ENCODE measurements around the gene RNF149.

Gene RNF149

GRCh38 chr2:101258804-101259203, 49.7 kb downstream of the RNF149 start:
- no peak overlapping the region for H2BK15ac ChIP-seq (replicated peaks; ENCODE audit: low read depth)
- WGBS (ENCODE audit: extremely low coverage, insufficient coverage, low lambda C conversion rate) = no CpG with 5 or more reads among the region's 8 CpGs
- H3K23ac ChIP-seq (ENCODE audit: low read length) = no peak overlapping the region
- H4K8ac ChIP-seq (ENCODE audit: low read depth, low read length) = no peak overlapping the region
- no peak overlapping the region for H4K5ac ChIP-seq (ENCODE audit: low read length)
- DNase-seq = no peak
- no peak overlapping the region for H2AK5ac ChIP-seq (ENCODE audit: low read length)
- H3K4me3 ChIP-seq (ENCODE audit: low read length) = no peak overlapping the region
- no peaks in the 10 kb centered on the region for H3K27me3 ChIP-seq (ENCODE audit: insufficient read depth, low read length, poor library complexity)
- H3K79me2 ChIP-seq (ENCODE audit: control insufficient read depth, insufficient read depth, low read length) = peaks cover 16% of the 10 kb centered on the region
- no peak overlapping the region for H2BK120ac ChIP-seq (ENCODE audit: low read depth, low read length)
- no peak overlapping the region for H3K9ac ChIP-seq (ENCODE audit: low read length)
- no peak overlapping the region for H3K56ac ChIP-seq (ENCODE audit: low read length)
- H3K36me3 ChIP-seq (ENCODE audit: control insufficient read depth, insufficient read depth, low read length) = no peaks in the 10 kb centered on the region
- H3K4me2 ChIP-seq (ENCODE audit: low read length) = no peak overlapping the region
- peaks cover 12% of the 10 kb centered on the region for H3K79me1 ChIP-seq (ENCODE audit: low read length)
- no peak overlapping the region for H3K18ac ChIP-seq (ENCODE audit: low read length)
- H3K4me1 ChIP-seq (ENCODE audit: control insufficient read depth, low read depth, low read length) = peaks cover 5% of the 10 kb centered on the region
- no peak overlapping the region for H3K27ac ChIP-seq (ENCODE audit: low read depth, low read length)
- no peak overlapping the region for H2BK5ac ChIP-seq (ENCODE audit: low read length)
- no peak overlapping the region for H3K4ac ChIP-seq (ENCODE audit: low read depth, low read length)

GRCh38 chr2:101256316-101256715, 52.2 kb downstream of the RNF149 start:
- H4K5ac ChIP-seq (ENCODE audit: low read length) = no peak overlapping the region
- H3K36me3 ChIP-seq (ENCODE audit: control insufficient read depth, insufficient read depth, low read length) = no peaks in the 10 kb centered on the region
- no peak overlapping the region for H2AK5ac ChIP-seq (ENCODE audit: low read length)
- WGBS (ENCODE audit: extremely low coverage, insufficient coverage, low lambda C conversion rate) = no CpG with 5 or more reads among the region's 2 CpGs
- no peak overlapping the region for H2BK120ac ChIP-seq (ENCODE audit: low read depth, low read length)
- DNase-seq = peak; percentile 40
- no peak overlapping the region for H3K9ac ChIP-seq (ENCODE audit: low read length)
- H3K4me3 ChIP-seq (ENCODE audit: low read length) = no peak overlapping the region
- H3K4ac ChIP-seq (ENCODE audit: low read depth, low read length) = no peak overlapping the region
- no peak overlapping the region for H3K27ac ChIP-seq (ENCODE audit: low read depth, low read length)
- H4K8ac ChIP-seq (ENCODE audit: low read depth, low read length) = no peak overlapping the region
- H2BK5ac ChIP-seq (ENCODE audit: low read length) = no peak overlapping the region
- peaks cover 21% of the 10 kb centered on the region for H3K79me2 ChIP-seq (ENCODE audit: control insufficient read depth, insufficient read depth, low read length)
- no peak overlapping the region for H3K23ac ChIP-seq (ENCODE audit: low read length)
- H2BK15ac ChIP-seq (replicated peaks; ENCODE audit: low read depth) = no peak overlapping the region
- H3K27me3 ChIP-seq (ENCODE audit: insufficient read depth, low read length, poor library complexity) = no peaks in the 10 kb centered on the region
- peaks cover 12% of the 10 kb centered on the region for H3K79me1 ChIP-seq (ENCODE audit: low read length)
- no peak overlapping the region for H3K56ac ChIP-seq (ENCODE audit: low read length)
- H3K18ac ChIP-seq (ENCODE audit: low read length) = no peak overlapping the region
- H3K4me1 ChIP-seq (ENCODE audit: control insufficient read depth, low read depth, low read length) = peaks cover 5% of the 10 kb centered on the region
- H3K4me2 ChIP-seq (ENCODE audit: low read length) = no peak overlapping the region

DNA sequence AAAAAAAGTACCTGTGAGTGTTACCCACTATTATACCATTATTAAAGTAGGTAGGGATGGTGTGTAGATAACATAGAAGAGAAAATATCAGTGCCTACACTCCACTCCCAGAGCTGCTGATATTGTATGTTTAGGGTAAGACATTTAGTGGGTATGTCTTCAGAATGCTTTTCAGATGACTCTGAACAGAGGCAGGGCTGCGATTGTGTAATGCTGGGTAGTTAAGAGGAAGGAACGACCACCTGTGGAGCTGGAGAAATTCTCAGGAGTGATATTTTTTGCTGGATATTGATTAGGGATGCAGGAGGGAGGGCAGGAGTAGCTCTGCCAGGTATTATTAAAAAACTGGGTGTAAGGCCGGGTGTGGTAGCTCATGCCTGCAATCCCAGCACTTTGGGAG, 53.0 kb downstream of the RNF149 start:
- peaks cover 21% of the 10 kb centered on the region for H3K79me2 ChIP-seq (ENCODE audit: control insufficient read depth, insufficient read depth, low read length)
- H3K18ac ChIP-seq (ENCODE audit: low read length) = no peak overlapping the region
- peaks cover 5% of the 10 kb centered on the region for H3K4me1 ChIP-seq (ENCODE audit: control insufficient read depth, low read depth, low read length)
- H3K9ac ChIP-seq (ENCODE audit: low read length) = no peak overlapping the region
- no peak overlapping the region for H2BK5ac ChIP-seq (ENCODE audit: low read length)
- no CpG with 5 or more reads among the region's 3 CpGs for WGBS (ENCODE audit: extremely low coverage, insufficient coverage, low lambda C conversion rate)
- H3K4me2 ChIP-seq (ENCODE audit: low read length) = no peak overlapping the region
- no peak overlapping the region for H4K5ac ChIP-seq (ENCODE audit: low read length)
- no peaks in the 10 kb centered on the region for H3K36me3 ChIP-seq (ENCODE audit: control insufficient read depth, insufficient read depth, low read length)
- H4K8ac ChIP-seq (ENCODE audit: low read depth, low read length) = no peak overlapping the region
- H3K23ac ChIP-seq (ENCODE audit: low read length) = no peak overlapping the region
- peaks cover 12% of the 10 kb centered on the region for H3K79me1 ChIP-seq (ENCODE audit: low read length)
- H2AK5ac ChIP-seq (ENCODE audit: low read length) = no peak overlapping the region
- no peak overlapping the region for H3K4ac ChIP-seq (ENCODE audit: low read depth, low read length)
- H3K27ac ChIP-seq (ENCODE audit: low read depth, low read length) = no peak overlapping the region
- H3K27me3 ChIP-seq (ENCODE audit: insufficient read depth, low read length, poor library complexity) = no peaks in the 10 kb centered on the region
- no peak overlapping the region for H2BK15ac ChIP-seq (replicated peaks; ENCODE audit: low read depth)
- no peak overlapping the region for H2BK120ac ChIP-seq (ENCODE audit: low read depth, low read length)
- DNase-seq = peak; percentile 57
- no peak overlapping the region for H3K4me3 ChIP-seq (ENCODE audit: low read length)
- H3K56ac ChIP-seq (ENCODE audit: low read length) = no peak overlapping the region

GRCh38 chr2:101253703-101254450, 54.6 kb downstream of the RNF149 start:
- Histone ChIP-seq H3K9ac (ENCODE audit: low read length) (peak overlapping the region; percentile 66), H3K4me1 (ENCODE audit: control insufficient read depth, low read depth, low read length) (peaks cover 5% of the 10 kb centered on the region), H3K79me1 (ENCODE audit: low read length) (peaks cover 12% of the 10 kb centered on the region), H3K36me3 (ENCODE audit: control insufficient read depth, insufficient read depth, low read length) (no peaks in the 10 kb centered on the region), H2AK5ac (ENCODE audit: low read length) (no peak overlapping the region), H3K27ac (ENCODE audit: low read depth, low read length) (no peak overlapping the region), H3K27me3 (ENCODE audit: insufficient read depth, low read length, poor library complexity) (no peaks in the 10 kb centered on the region), H3K18ac (ENCODE audit: low read length) (no peak overlapping the region), H3K4me3 (ENCODE audit: low read length) (peak overlapping the region; percentile 75), H2BK120ac (ENCODE audit: low read depth, low read length) (no peak overlapping the region), H2BK15ac (replicated peaks; ENCODE audit: low read depth) (no peak overlapping the region), H3K56ac (ENCODE audit: low read length) (peak overlapping the region; percentile 89), H4K8ac (ENCODE audit: low read depth, low read length) (no peak overlapping the region), H2BK5ac (ENCODE audit: low read length) (no peak overlapping the region), H3K4ac (ENCODE audit: low read depth, low read length) (no peak overlapping the region), H3K4me2 (ENCODE audit: low read length) (peak overlapping the region; percentile 39), H3K79me2 (ENCODE audit: control insufficient read depth, insufficient read depth, low read length) (peaks cover 21% of the 10 kb centered on the region), H4K5ac (ENCODE audit: low read length) (no peak overlapping the region), H3K23ac (ENCODE audit: low read length) (no peak overlapping the region)
- no CpG with 5 or more reads among the region's 17 CpGs for WGBS (ENCODE audit: extremely low coverage, insufficient coverage, low lambda C conversion rate)
- DNase-seq = no peak

DNA sequence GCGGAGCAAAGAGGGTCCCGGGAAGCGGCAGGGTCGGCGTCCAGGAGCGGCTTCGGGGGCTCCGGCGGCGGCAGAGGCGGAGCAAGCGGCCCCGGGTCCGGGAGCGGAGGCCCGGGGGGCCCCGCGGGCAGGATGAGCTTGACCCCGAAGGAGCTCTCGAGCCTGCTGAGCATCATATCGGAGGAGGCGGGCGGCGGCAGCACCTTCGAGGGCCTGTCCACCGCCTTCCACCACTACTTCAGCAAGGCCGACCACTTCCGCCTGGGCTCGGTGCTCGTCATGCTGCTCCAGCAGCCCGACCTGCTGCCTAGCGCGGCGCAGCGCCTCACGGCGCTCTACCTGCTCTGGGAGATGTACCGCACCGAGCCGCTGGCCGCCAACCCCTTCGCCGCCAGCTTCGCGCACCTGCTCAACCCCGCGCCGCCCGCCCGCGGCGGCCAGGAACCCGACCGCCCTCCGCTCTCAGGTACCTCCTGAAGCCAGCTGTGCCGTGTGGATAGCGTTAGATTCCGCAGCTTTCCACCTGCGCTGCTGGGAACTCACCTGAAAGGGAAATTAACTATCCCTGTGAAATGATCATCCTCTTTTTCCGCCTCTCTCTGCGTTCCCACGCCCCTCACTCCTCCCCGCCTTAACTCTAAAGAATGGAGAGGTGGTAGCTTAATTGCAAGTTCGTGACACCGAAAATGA, 55.3 kb downstream of the RNF149 start:
- Histone ChIP-seq H4K8ac (ENCODE audit: low read depth, low read length) (no peak overlapping the region), H3K23ac (ENCODE audit: low read length) (no peak overlapping the region), H2BK120ac (ENCODE audit: low read depth, low read length) (no peak overlapping the region), H3K79me2 (ENCODE audit: control insufficient read depth, insufficient read depth, low read length) (peaks cover 21% of the 10 kb centered on the region), H3K79me1 (ENCODE audit: low read length) (peaks cover 12% of the 10 kb centered on the region), H2BK15ac (replicated peaks; ENCODE audit: low read depth) (no peak overlapping the region), H2BK5ac (ENCODE audit: low read length) (peak overlapping the region; percentile 3), H3K27ac (ENCODE audit: low read depth, low read length) (peak overlapping the region; percentile 93), H3K4me2 (ENCODE audit: low read length) (peak overlapping the region; percentile 18), H3K4me3 (ENCODE audit: low read length) (peak overlapping the region; percentile 75), H3K4ac (ENCODE audit: low read depth, low read length) (peak overlapping the region; percentile 92), H3K36me3 (ENCODE audit: control insufficient read depth, insufficient read depth, low read length) (no peaks in the 10 kb centered on the region), H3K27me3 (ENCODE audit: insufficient read depth, low read length, poor library complexity) (no peaks in the 10 kb centered on the region), H4K5ac (ENCODE audit: low read length) (no peak overlapping the region), H3K56ac (ENCODE audit: low read length) (peak overlapping the region; percentile 89), H3K4me1 (ENCODE audit: control insufficient read depth, low read depth, low read length) (peaks cover 5% of the 10 kb centered on the region), H3K9ac (ENCODE audit: low read length) (peak overlapping the region; percentile 66), H2AK5ac (ENCODE audit: low read length) (no peak overlapping the region), H3K18ac (ENCODE audit: low read length) (peak overlapping the region; percentile 85)
- peak; percentile 74 for DNase-seq
- WGBS (ENCODE audit: extremely low coverage, insufficient coverage, low lambda C conversion rate) = no CpG with 5 or more reads among the region's 65 CpGs
